Cardiac fibroblast (primary cell): Measurements from ENCODE around the gene ACKR3.
A peak's percentile ranks its signal among the peaks of the same experiment; 100 is the strongest.

Experiments
- DNase-seq, 2 donors: peaks; one replicate each; pipeline versions ENCODE4 v3.0.0 to v3.0.0-alpha.2; 2010; ENCODE audit warnings: low read depth in 2 of 2
- H3K4me3 ChIP-seq, 2 donors: replicated peaks in 1 of 2; 1 replicate in 1 of 2; 2 replicates in 1 of 2; pipeline ENCODE4 v1.5.1; 2011; ENCODE audit warnings: low read depth in 2 of 2, low read length in 2 of 2, mild to moderate bottlenecking in 2 of 2, moderate library complexity in 1 of 2
- TF ChIP-seq, protein P1 (sequence below): IDR thresholded peaks from one replicate; pipeline ENCODE4 v1.5.1; 2011; ENCODE audit warnings: low read depth, mild to moderate bottlenecking, low read length, inconsistent platforms

The ACKR3 gene

DNA sequence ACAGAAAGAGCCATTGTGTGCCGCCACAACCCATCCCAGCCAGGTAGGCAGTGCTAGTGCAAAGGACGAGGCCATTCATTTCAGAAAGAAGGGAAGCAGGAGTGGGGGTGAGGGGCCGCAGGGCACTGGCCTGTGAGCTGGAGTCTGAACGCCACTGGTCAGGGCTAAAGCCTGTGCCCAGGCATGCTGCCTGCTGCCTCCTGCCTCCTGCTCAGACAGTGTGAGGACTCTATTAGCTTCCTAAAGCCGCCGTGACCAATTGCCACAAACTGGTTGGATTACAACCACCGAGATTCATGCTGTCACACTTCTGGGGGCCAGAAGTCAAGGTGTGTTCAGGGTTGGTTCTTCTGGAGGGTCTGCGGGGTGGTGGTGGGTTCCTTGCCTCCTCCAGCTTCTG is 21.2 kb downstream of the ACKR3 start:
- no peak for DNase-seq
- H3K4me3 ChIP-seq = no peak overlapping the region
- TF ChIP-seq, protein P1, sequence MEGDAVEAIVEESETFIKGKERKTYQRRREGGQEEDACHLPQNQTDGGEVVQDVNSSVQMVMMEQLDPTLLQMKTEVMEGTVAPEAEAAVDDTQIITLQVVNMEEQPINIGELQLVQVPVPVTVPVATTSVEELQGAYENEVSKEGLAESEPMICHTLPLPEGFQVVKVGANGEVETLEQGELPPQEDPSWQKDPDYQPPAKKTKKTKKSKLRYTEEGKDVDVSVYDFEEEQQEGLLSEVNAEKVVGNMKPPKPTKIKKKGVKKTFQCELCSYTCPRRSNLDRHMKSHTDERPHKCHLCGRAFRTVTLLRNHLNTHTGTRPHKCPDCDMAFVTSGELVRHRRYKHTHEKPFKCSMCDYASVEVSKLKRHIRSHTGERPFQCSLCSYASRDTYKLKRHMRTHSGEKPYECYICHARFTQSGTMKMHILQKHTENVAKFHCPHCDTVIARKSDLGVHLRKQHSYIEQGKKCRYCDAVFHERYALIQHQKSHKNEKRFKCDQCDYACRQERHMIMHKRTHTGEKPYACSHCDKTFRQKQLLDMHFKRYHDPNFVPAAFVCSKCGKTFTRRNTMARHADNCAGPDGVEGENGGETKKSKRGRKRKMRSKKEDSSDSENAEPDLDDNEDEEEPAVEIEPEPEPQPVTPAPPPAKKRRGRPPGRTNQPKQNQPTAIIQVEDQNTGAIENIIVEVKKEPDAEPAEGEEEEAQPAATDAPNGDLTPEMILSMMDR = no peak

GRCh38 chr2:236592821-236593220 is 23.2 kb downstream of the ACKR3 start:
- TF ChIP-seq, protein P1 = no peak
- H3K4me3 ChIP-seq = no peak overlapping the region
- peak in 1 of 2 donors; percentile 41 for DNase-seq

DNA sequence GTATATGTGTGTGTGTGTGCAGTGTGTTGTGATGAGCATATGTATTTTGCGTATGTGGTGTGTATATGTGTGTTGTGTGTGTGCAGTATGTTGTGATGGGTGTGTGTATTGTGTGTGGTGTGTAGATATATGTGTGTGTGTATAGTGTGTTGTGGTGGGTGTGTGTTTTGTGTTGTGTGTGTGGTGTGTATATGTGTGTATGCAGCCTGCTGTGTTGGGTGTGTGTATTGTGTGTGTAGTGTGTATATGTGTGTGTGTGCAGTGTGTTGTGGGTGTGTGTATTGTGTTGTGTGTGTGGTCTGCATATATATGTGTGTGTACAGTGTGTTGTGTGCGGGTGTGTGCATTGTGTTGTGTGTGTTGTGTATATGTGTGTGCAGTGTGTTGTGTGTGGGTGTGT is 23.9 kb downstream of the ACKR3 start:
- no peak for DNase-seq
- H3K4me3 ChIP-seq = no peak overlapping the region
- TF ChIP-seq, protein P1 = no peak

DNA sequence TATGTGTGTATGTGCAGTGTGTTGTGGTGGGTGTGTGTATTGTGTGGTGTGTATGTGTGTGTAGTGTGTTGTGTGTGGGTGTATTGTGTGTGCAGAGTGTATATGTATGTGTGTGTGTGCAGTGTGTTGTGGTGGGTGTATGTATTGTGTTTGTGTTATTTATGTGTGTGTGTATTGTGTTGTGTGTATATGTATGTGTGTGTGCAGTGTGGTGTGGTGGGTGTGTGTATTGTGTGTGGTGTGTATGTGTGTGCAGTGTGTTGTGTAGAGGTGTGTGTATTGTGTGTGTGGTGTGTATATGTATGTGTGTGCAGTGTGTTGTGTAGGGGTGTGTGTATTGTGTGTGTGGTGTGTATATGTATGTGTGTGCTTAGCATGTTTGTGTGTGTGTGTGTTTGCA is 24.3 kb downstream of the ACKR3 start:
- TF ChIP-seq, protein P1 = no peak
- H3K4me3 ChIP-seq = no peak overlapping the region
- no peak for DNase-seq

GRCh38 chr2:236597629-236598028 is 28.0 kb downstream of the ACKR3 start:
- H3K4me3 ChIP-seq = no peak overlapping the region
- TF ChIP-seq, protein P1 = no peak
- DNase-seq = no peak

GRCh38 chr2:236599059-236599458 is 29.4 kb downstream of the ACKR3 start:
- H3K4me3 ChIP-seq = no peak overlapping the region
- DNase-seq = no peak
- TF ChIP-seq, protein P1 = no peak

GRCh38 chr2:236600158-236600557 is 30.5 kb downstream of the ACKR3 start:
- TF ChIP-seq, protein P1 = no peak
- no peak overlapping the region for H3K4me3 ChIP-seq
- DNase-seq = no peak
